Frontal cortex (tissue), 4 donors: ENCODE data around the gene LYRM7. TPM values are rescaled to one million over a fixed set of nuclear protein-coding genes. Genes with fewer than 3 reads are reported as not detected.
"Not testable (repeated sequence)": the region's sequence is repeated elsewhere in the genome, so short reads cannot be mapped to it uniquely, and the experiment has no call there.

Experiments
- DNase-seq, 2 donors: peaks; one replicate each; pipeline ENCODE4 v3.0.0; 2012; ENCODE audit warnings: low spot score in 2 of 2
- FAIRE-seq: peaks from 2 replicates; lab custom pipeline; 2012; peaks lifted over from hg19 to GRCh38; lab: Jason Lieb, UNC
- total RNA-seq: library from RNA; depleted of rRNA; stranded (reverse); fragments of >200 nt; gene quantifications from one replicate; pipeline ENCODE4 v1.2.3, GENCODE V29; 2014
- donor health status: control.
- donor health status: control.
- donor health status: control.

LYRM7 gene
- total RNA-seq, 1 donor from 2014 or later = 30.2 TPM

DNA sequence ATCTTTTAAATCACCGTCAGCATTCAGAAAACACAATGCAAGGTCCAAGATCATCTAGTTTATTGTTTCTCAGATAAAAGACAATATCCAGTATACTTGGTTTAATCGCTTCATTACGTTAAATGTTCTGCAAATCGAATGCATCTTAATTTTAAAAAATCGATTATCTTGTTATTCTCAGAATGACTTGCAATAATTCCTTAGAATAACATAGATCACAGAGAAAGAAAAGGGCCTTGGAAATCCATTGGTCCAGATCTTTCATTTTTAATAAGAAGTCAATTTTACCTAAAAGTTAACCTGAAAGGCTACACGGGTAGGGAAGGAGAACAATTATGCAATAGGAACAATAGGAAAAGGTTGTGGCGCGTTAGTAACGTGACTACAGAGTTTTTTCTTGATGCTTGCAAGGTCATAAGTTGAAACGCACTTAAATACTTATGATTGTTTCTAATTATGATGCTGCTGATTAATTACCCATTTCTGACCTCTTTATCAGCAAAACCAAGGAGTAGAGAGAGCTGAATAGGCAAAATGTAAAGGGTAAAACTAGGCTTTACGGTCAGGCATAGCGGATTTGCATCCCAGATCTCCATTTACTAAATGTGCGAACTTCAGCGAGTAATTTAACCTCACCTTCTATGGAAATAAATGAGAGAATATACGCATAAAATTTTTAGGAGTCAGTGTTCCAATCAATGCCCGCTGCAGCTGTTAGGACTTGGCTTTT lies 769 bp upstream of the LYRM7 start:
- FAIRE-seq (no peak), DNase-seq (no peak)

DNA sequence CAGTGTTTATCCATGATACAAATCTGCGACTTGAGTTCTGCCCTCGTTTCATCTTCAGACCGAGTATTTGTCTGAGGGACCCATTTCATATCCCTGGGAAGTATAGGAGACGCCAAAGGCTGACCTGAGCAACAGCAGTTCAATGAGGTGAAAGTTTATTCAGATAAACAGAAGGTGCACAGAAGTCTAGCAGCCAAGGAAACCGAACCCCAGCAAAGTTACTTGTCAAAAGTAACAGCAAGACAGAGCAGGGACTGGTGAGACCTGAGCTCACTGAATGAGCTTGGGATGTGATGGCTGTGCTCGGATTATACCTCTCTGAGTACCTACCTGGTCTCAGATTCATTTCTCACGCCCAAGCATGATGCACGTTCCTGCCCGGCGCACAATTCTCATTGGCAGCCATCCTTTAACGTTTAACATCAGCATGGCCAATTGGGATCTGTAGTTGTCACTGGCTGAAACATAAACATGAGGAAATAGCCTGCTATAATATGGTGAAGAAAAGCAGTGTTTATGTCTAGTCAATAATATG lies 599 bp downstream of the LYRM7 start:
- DNase-seq (no peak), FAIRE-seq (no peak)

DNA sequence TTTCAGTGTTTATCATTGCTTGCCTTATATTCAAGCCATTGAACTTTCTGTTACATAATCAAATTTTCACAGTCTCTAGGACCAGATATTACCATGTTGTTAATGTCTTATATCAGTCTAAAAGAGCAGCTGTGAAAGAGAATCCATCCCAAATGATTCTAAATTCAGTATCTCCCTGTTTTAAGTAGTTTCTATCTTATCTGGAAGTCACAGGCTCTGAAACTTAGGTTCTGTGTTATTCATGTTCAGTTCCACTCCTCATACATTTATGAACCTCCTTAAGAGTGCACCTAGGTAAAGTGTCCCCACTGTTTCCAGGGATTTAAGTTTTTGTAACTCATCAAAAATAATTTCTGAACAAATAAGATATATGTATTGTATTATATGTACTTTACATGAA lies 9.7 kb downstream of the LYRM7 start:
- DNase-seq (no peak), FAIRE-seq (no peak)

DNA sequence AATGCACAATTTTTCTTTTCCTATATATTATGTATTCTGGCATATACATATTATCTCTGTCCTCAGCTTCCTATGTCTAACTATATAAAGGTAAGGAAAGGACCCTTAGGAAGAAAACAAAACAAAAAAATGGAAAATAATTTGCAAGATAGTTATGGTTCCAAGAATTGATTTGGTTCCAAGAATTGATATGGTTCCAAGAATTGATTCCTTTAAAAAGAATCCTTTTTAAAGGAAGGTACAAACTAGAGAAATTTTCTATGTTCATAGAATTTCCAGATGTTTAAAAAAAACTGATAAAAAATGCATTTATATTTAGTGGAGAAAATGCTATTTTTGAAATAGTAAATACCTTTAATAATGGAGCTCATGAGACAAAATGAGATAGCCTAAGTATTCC lies 12.1 kb downstream of the LYRM7 start:
- FAIRE-seq = peak; percentile 3
- no peak for DNase-seq

DNA sequence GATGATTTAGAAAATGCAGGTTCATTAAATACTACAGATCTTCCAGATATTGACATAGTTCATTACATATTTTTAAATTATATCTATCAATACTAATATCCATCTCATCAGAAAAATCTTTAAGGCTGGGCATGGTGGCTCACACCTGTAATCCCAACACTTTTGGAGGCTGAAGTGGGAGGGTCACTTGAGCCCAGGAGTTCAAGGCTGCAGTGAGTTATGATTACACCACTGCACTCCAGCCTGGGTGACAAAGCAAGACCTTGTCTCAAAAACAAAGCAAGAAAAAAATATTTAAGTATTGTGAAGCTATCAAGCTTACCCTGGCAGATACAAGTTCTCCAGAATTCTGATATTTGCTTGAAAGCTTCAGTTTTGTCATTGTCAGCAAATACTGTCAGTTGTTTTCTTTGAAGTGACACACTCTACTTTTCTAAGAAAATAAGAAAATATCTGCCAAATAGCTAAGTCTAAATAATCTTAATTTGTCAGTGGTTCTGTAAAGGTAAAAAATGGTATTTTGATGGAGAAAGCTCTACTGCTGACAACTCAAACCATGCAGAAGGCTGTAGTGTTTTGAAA lies 14.9 kb downstream of the LYRM7 start:
- DNase-seq = no peak
- no peak for FAIRE-seq

DNA sequence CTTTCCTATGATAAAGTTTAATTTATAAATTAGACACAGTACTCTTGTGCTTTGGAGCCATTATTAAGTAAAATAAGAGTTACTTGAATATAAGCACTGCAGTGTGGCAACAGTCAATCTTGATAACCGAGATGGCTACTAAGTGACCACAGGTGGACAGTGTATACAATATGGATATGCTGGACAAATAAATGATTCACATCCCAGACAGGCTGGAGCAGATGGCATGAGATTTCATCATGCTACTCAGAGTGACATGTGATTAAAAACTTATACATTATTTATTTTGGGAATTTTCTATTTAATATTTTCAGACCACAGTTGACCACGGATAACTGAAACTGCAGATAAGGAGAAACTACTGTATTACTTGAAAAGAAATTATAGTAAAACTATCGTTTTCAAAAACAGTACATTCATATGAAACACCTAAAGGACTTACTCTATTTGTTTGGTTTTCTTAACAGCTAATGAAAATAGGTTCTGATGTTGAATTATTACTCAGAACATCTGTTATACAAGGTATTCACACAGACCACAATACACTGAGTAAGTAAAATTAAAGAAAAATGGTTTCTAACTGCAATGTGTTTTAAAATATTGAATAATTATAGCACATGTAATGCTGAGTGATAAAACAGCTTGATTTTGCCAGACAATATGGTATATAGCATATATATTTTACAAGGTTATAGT lies 16.0 kb downstream of the LYRM7 start:
- DNase-seq (no peak), FAIRE-seq (no peak)

DNA sequence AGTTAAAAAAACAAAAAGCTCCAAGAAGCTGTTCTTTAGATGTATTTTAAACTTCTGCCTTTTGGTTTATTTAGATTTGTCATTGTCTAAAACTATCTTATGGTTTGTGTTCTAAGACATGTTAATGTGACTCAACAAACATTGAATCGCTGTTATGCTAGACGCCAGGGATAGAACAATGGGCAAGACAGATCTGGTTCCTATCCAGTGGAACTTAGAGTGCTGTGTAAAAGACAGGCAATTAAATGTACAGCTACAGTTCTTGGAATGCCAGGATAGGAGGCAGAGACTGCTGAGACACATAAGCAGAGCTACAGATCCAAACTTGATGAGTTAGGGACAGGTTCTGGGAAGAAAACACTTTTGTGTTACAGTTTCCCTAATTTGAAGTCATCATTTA lies 22.4 kb downstream of the LYRM7 start:
- FAIRE-seq (no peak), DNase-seq (no peak)

DNA sequence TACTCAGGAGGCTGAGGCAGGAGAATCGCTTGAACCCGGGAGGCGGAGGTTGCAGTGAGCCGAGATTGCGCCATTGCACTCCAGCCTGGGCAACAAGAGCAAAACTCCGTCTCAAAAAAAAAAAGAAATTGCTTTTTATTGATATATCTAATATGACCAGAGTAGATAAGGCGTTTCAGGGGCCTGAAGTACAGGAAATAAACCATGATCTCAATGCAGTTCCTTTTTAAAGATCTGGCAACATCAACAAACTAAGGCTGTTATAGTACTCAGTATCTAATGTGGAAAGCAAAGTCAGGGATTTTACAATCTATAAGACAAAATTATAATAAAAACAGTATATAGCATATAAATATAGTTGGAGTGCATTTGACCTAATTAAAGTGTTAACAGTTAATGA lies 23.2 kb downstream of the LYRM7 start:
- not testable (repeated sequence) for DNase-seq, FAIRE-seq

DNA sequence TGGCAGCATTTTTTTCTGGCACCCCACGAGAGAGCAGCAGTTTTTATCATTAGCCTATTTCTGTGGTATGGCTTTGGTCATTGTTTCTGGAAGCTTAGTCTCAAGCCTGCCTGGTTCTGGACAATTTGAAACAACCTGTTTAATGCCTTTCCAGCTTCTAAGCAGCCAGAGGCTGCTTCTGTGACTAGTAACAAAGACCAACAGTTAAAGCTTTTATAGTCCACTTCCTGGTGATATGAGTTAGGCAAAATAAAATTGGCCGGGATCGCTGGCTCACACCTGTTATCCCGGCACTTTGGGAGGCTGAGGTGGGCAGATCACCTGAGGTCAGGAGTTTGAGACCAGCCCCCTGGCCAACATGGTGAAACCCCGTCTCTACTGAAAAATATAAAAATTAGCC lies 24.0 kb downstream of the LYRM7 start:
- DNase-seq (no peak), FAIRE-seq (no peak)

DNA sequence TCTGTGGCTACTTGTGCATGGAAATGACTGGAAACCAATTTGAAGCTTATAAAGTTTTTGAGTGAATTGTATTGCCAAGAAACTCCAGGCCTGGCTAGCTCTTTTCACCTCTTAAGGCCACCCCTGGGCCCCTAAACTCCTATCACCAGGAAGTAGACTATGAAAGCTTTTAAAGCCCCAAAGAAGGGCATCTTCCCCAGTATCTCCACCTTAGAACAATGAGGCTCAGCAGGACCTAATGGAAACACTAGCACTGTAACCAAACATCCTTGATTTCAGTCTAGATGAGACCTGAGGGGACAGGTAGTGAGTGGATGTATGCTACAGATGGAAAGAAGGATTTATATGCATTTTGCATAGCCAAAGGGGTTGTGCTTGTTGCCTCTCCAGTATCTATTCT lies 25.0 kb downstream of the LYRM7 start:
- FAIRE-seq (no peak), DNase-seq (no peak)

DNA sequence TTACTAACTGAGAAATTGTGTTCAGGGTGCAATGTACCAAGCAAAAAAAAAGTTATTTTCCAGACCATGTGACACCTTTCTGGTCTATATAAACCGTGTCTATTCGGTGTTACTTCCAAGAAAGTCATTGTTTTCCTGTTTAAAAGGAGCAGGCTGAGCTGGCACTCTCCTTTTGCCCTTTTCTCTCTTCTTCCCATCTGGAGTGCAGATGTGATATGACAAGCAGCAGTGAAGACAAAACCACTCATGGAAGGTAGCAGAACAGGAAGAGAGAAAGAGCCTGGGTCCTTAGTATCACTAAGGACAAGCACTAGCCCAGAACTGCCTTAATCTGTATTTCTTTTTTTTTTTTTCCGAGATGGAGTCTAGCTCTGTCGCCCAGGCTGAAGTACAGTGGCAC lies 25.6 kb downstream of the LYRM7 start:
- FAIRE-seq (no peak), DNase-seq (no peak)

DNA sequence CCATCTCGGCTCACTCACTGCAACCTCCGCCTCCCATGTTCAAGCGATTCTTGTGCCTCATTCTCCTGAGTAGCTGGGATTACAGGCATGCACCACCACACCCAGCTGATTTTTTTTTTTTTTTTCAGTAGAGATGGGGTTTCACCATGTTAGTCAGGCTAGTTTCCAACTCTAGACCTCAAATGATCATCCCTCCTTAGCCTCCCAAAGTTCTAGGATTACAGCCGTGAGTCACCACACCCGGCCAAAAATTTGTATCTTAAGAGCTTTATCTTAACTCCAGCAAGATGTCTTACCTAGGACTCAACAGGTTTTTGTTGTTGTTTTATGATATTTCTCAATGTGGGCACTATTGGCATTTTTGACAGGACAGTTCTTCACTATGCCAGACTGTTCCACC lies 27.9 kb downstream of the LYRM7 start:
- no peak for DNase-seq
- FAIRE-seq = no peak

DNA sequence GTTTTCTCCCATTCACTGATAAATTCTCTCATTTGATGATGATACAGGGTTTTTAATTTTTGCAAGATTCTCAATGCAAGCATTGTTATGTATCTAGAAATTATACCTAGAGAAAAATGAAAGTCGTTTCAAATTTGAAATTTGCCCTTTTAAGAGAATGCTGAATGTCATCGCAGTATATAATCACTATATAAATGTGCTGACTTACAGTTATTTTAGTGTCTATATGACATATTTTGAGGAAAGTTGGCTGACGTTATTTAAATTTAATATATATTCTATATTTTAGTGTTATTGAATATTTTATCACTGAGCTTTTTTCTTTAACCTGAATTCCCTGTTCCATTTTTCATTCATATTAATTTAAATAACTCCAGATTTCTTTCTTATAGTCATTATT lies 29.8 kb downstream of the LYRM7 start:
- DNase-seq (no peak), FAIRE-seq (no peak)

DNA sequence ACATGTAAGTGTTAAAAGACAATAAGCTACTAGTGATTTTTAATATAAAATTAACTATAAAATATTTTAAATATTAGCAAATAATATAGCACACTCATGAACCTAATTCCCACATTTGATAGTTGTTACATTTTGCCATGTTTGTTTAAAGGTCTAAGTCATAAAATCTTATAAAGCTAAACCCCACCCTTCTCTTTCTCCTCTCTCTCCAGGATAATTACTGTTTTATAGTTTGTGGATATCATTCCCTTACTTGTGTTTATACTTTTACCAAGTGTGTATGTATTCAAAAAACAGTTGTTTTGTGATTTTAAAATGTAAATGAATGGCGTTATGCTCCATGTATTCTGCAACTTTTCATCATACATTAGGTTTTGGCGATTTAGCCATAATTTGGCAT lies 34.2 kb downstream of the LYRM7 start:
- no peak for FAIRE-seq
- no peak for DNase-seq

DNA sequence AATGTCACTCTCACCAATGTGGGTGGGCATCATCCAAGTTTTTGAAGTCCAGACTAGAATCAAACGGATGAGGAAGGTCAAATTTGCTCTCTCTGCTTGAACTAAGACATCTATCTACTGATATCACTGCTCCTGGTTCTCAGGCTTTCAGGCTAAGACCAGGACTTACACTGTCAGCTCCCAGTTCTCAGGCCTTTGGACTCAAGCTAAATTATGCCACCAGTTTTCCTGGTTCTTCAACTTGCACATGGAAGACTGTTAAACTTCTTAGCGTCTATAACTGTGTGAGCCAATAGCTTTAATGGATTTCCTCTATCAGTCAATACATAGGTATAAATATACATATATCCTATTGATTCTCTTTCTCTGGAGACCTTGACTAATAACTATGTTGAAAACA lies 35.3 kb downstream of the LYRM7 start:
- FAIRE-seq = no peak

DNA sequence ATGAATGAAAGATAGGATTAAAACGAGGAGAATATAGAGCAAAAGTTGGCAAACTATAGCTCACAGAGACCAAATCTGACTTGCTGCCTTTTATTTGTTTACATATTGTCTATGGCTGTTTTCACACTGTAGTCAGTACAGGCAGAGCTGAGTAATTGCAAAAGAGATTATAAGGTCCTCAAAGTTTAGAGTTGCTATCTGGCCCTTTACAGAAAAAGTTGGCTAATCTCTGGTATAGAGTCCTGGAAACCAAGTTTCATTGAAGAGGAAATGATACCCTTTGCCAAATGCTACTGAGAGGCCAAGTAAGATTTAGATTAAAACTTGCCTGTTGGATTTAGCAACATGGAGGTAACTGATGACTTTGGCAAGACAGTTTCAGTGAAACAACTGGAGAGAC lies 36.0 kb downstream of the LYRM7 start:
- FAIRE-seq (no peak), DNase-seq (no peak)

More for the DNA sequence above, 35.3 kb downstream of the LYRM7 start:
- DNase-seq = no peak

DNA sequence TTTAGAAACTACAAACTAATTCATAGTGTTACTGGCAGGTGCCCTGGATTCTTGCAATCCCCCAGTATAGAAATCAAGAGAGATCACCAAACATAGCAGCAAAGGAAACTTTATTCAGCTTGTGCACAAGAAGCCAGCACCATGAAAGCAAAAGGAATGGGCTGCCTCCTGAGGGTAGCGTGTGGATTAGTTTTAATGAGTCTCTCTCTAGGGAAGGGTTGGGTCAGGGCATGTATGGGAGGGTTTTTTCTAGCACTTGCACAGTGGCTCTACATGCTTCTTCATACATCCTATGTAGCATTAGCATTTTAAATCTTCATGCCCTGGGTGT lies 38.4 kb downstream of the LYRM7 start:
- FAIRE-seq = no peak
- no peak for DNase-seq

DNA sequence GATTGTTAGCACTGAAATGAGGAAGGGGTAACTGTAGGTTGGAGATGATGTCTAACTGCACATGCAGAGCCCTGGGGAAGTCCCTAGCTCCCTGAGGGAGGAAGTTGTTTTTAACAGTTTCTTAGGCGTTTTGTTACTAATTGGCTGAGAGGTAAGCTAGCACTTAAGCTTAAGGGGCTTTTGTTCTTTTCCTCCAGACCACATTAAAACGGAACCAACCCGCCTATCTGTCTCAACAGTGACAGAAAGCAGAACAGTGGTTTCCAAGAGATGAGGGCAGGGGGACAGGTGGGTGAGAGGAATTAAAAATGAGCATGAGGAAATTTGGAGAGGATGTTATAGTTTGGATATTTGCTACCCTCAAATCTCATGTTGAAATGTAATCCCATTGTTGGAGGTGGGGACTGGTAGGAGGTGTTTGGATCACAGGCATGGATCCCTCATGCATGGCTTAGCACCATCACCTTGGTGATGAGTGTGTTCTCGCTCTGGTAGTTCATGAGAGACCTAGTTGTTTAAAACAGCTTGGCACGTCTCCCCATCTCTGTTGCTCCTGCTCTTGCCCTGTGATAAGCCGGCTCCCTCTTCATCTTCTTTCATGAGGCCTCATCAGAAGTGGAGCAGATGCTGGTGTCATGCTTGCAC lies 38.9 kb downstream of the LYRM7 start:
- DNase-seq = no peak

DNA sequence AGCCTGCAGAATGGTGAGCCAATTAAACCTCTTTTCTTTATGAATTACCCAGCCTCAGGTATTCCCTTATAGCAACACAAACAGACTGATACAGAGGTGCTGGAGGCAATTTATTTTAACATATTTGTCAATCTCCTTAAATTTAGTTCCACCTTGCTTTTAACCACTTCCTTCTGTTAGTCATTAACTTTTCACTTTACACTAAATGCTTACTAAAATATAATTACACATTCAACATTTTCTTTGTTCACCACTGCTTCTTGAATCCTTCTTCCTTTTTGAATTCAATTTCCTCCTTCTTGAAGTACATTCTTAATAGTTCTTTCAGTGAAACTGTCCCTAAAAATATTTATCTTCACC lies 39.4 kb downstream of the LYRM7 start:
- FAIRE-seq (no peak), DNase-seq (no peak)

More for the DNA sequence above, 38.9 kb downstream of the LYRM7 start:
- no peak for FAIRE-seq

DNA sequence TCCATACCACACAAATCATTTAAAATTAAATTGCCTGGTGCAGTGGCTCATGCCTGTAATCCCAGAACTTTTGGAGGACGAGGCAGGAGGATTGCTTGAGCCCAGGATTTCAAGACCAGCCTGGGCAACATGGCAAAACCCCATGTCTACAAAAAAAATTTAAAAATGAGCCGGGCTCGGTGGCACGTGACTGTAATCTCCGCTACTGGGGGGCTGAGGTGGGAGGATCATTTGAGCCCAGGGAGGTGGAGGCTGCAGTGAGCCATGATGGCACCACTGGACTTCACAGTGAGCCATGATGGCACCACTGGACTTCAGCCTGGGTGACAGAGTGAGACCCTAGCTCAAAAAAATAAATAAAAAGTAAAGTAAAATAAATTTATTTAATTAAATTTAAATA lies 40.9 kb downstream of the LYRM7 start:
- FAIRE-seq = no peak

DNA sequence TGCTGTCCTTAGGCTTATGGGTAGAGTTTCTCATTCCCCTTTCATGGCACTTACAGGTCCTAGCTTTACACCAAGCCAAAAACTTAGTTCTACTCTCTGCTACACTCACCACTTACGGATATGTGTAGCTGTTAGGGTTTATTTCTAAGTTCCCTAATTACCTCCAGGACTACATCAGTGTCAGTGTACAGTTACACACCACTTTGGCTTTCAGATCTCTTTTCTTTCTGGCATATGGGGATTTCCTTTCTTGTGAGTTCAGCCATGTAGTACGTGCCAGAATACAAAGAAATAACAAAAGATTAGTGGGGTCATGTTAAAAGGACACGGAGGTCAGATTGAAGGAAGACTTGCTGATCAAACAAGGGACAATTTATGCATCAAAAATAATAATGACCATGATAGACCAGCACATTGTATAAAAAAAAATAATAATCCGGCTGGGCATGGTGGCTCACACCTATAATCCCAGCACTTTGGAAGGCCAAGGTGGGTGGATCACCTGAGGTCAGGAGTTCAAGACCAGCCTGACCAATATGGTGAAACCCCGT lies 41.8 kb downstream of the LYRM7 start:
- DNase-seq (no peak), FAIRE-seq (no peak)

More for the DNA sequence above, 40.9 kb downstream of the LYRM7 start:
- no peak for DNase-seq
